Measurements from ENCODE around the gene SPECC1.

DNA sequence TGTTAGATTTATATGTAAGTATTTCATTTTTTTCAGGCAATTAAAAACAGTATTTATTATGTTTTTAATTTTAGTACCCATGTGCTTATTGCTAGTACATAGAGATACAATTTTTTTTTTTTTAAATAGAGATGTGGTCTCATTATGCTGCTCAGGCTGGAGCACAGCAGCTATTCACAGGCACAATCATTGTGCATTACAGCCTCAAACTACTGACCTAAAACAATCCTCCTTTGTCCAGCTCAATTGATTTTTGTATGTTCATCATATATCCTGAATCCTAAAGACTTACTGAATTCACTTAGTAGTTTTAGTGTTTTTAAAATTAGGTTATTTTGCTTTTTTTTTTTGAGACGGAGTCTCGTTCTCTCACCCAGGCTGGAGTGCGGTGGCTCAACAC lies 26.3 kb downstream of the SPECC1 start:
- TF ChIP-seq, protein P1, sequence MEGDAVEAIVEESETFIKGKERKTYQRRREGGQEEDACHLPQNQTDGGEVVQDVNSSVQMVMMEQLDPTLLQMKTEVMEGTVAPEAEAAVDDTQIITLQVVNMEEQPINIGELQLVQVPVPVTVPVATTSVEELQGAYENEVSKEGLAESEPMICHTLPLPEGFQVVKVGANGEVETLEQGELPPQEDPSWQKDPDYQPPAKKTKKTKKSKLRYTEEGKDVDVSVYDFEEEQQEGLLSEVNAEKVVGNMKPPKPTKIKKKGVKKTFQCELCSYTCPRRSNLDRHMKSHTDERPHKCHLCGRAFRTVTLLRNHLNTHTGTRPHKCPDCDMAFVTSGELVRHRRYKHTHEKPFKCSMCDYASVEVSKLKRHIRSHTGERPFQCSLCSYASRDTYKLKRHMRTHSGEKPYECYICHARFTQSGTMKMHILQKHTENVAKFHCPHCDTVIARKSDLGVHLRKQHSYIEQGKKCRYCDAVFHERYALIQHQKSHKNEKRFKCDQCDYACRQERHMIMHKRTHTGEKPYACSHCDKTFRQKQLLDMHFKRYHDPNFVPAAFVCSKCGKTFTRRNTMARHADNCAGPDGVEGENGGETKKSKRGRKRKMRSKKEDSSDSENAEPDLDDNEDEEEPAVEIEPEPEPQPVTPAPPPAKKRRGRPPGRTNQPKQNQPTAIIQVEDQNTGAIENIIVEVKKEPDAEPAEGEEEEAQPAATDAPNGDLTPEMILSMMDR (IDR thresholded peaks at IDR 0.05; ENCODE audit: low read depth, low read length, poor library complexity, severe bottlenecking), result no peak
- TF ChIP-seq EZH2phosphoT487 (IDR thresholded peaks at IDR 0.05; ENCODE audit: borderline replicate concordance, low read length), result no peak
